OCI-LY1 (cell line): ENCODE data around the gene AKT1S1.

ENCODE experiments used
- CTCF ChIP-seq: fragments of 200-600 bp; sonication (generic), shearing (Covaris generic); IDR thresholded peaks from 2 replicates; pipeline ENCODE4 v1.5.1; 2017; ENCODE audit warnings: mild to moderate bottlenecking, antibody characterized with exemption, low read length, moderate library complexity, mixed read lengths
- EZH2 ChIP-seq: fragments of 200-600 bp; sonication (generic), shearing (Covaris generic); IDR thresholded peaks from 2 replicates; pipeline ENCODE4 v1.8.0; 2017; ENCODE audit warnings: borderline replicate concordance, mixed run types, mild to moderate bottlenecking, antibody characterized with exemption, low read length, moderate library complexity, mixed read lengths

- TF ChIP-seq EZH2 (no peak), CTCF (no peak)
Observed at GRCh38 chr19:49870309-49870901, 6.8 kb downstream of the AKT1S1 start.
